ENCODE results near the gene MYL4. TPM values are rescaled to one million over a fixed set of nuclear protein-coding genes. Genes with fewer than 3 reads are reported as not detected.
"Not testable (repeated sequence)": the region's sequence is repeated elsewhere in the genome, so short reads cannot be mapped to it uniquely, and the experiment has no call there.

MYL4 gene
- total and polyA plus RNA-seq, 3 donors from 2014 or later, result 7.6 to 19.3 (median 7.9) TPM

- intact Hi-C loops (cut with DNase I; ENCODE audit: low total_unique reads), result no loop called here
- Histone ChIP-seq H3K36me3 (ENCODE audit: low read depth, missing control alignments) (no peaks in the 10 kb centered on the region), H3K9me3 (no peaks in the 10 kb centered on the region), H3K27me3 (no peaks in the 10 kb centered on the region), H3K4me3 (no peak overlapping the region), H3K27ac (no peak overlapping the region), H3K4me1 (peaks cover 5% of the 10 kb centered on the region)
- TF ChIP-seq, protein P1, sequence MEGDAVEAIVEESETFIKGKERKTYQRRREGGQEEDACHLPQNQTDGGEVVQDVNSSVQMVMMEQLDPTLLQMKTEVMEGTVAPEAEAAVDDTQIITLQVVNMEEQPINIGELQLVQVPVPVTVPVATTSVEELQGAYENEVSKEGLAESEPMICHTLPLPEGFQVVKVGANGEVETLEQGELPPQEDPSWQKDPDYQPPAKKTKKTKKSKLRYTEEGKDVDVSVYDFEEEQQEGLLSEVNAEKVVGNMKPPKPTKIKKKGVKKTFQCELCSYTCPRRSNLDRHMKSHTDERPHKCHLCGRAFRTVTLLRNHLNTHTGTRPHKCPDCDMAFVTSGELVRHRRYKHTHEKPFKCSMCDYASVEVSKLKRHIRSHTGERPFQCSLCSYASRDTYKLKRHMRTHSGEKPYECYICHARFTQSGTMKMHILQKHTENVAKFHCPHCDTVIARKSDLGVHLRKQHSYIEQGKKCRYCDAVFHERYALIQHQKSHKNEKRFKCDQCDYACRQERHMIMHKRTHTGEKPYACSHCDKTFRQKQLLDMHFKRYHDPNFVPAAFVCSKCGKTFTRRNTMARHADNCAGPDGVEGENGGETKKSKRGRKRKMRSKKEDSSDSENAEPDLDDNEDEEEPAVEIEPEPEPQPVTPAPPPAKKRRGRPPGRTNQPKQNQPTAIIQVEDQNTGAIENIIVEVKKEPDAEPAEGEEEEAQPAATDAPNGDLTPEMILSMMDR (IDR thresholded peaks at IDR 0.05), result no peak
- no peak for TF ChIP-seq POLR2A (IDR thresholded peaks at IDR 0.05)
- WGBS, 2 donors, result 79 to 91% methylated on average over 3 of the region's 3 CpGs
- no peak for DNase-seq
These were observed 30.0 kb upstream of the MYL4 start for GRCh38 chr17:47179141-47179540.

- intact Hi-C loops (cut with DNase I; ENCODE audit: low total_unique reads), result no loop called here
- TF ChIP-seq, protein P1 (IDR thresholded peaks at IDR 0.05), result no peak
- no peak for TF ChIP-seq POLR2A (IDR thresholded peaks at IDR 0.05)
- Histone ChIP-seq H3K9me3 (no peaks in the 10 kb centered on the region), H3K27me3 (no peaks in the 10 kb centered on the region), H3K36me3 (ENCODE audit: low read depth, missing control alignments) (no peaks in the 10 kb centered on the region), H3K4me3 (no peak overlapping the region), H3K27ac (no peak overlapping the region), H3K4me1 (peaks cover 5% of the 10 kb centered on the region)
- WGBS, 2 donors, result 82 to 92% methylated on average over 1 of the region's 1 CpG
- DNase-seq, result no peak
These were observed 28.8 kb upstream of the MYL4 start for GRCh38 chr17:47180337-47180736.

DNA sequence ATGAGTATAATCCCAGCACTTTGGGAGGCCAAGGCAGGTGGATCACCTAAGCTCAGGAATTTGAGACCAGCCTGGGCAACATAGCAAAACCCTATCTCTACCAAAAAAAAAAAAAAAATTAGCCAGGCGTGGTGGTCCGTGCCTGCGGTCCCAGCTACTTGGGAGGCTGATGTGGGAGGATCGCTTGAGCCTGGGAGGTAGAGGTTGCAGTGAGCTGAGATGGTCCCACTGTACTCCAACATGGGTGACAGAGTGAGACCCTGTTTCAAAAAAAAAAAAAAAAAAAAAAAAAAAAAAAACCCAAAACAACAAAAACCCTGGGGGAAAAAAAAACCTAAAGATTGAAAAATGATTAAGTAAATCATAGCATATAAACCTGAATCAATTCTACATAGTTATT is 28.2 kb upstream of the MYL4 start:
- H3K27ac ChIP-seq; H3K4me1 ChIP-seq; intact Hi-C loops (cut with DNase I; ENCODE audit: low total_unique reads); H3K9me3 ChIP-seq; H3K4me3 ChIP-seq; H3K36me3 ChIP-seq (ENCODE audit: low read depth, missing control alignments); DNase-seq; H3K27me3 ChIP-seq: not testable (repeated sequence)
- 91 to 99% methylated on average over 4 of the region's 4 CpGs for WGBS, 2 donors

GRCh38 chr17:47184681-47185080 is 24.5 kb upstream of the MYL4 start:
- H3K27ac ChIP-seq, result no peak overlapping the region
- no peaks in the 10 kb centered on the region for H3K36me3 ChIP-seq (ENCODE audit: low read depth, missing control alignments)
- H3K4me3 ChIP-seq, result no peak overlapping the region
- WGBS, 2 donors, result 38 to 44% methylated on average over 6 of the region's 6 CpGs
- no peaks in the 10 kb centered on the region for H3K27me3 ChIP-seq
- no peak for DNase-seq
- intact Hi-C loops (cut with DNase I; ENCODE audit: low total_unique reads), result no loop called here
- H3K4me1 ChIP-seq, result peaks cover 7% of the 10 kb centered on the region
- H3K9me3 ChIP-seq, result no peaks in the 10 kb centered on the region
- TF ChIP-seq POLR2A (IDR thresholded peaks at IDR 0.05), result no peak
- TF ChIP-seq, protein P1 (IDR thresholded peaks at IDR 0.05), result no peak

DNA sequence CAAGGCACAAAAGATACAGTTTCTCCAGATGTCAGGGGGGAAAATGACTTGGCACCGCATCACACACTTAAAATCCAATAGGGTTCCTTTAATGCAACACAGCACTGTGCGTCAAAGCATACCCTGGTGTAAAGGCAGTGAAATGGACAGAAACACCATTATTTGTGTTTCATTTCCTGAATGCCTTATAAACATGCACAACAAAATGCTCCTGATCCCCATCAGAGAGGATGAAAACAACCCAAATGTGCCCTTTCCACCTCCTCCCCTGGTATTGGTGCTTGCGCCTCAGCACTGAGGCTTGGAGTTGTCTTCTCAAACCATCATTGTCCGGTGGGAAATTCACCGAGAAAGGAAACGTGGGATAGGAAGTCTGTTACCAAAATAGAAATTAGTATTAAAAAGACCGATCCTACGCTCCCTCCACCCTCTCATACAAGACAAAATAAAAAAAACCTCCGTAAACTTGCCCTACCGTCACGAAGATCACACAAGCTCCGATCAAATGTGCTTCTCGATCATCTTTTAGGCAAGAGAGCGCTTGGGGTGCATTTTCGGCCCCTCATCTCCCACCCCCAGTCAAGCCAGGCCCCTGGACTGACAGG is 20.8 kb upstream of the MYL4 start:
- peaks cover 11% of the 10 kb centered on the region for H3K4me1 ChIP-seq
- intact Hi-C loops (cut with DNase I; ENCODE audit: low total_unique reads), result no loop called here
- no peak for DNase-seq

More for the DNA sequence above, 20.8 kb upstream of the MYL4 start:
- peak overlapping the region; percentile 85 to 89 for H3K4me3 ChIP-seq
- TF ChIP-seq, protein P1 (IDR thresholded peaks at IDR 0.05), result no peak
- no peak for TF ChIP-seq POLR2A (IDR thresholded peaks at IDR 0.05)
- WGBS, 2 donors, result 0% methylated on average over 15 of the region's 15 CpGs
- H3K36me3 ChIP-seq (ENCODE audit: low read depth, missing control alignments), result no peaks in the 10 kb centered on the region
- H3K9me3 ChIP-seq, result no peaks in the 10 kb centered on the region
- no peaks in the 10 kb centered on the region for H3K27me3 ChIP-seq
- peak overlapping the region; percentile 95 to 98 for H3K27ac ChIP-seq

Measured in testis (tissue), 3 donors.